ENCODE data around the gene SERINC5. TPM values are rescaled to one million over a fixed set of nuclear protein-coding genes. Genes with fewer than 3 reads are reported as not detected.
"Not testable (repeated sequence)": the region's sequence is repeated elsewhere in the genome, so short reads cannot be mapped to it uniquely, and the experiment has no call there.

Gene SERINC5
- total RNA-seq, 1 experiment from 2014 or later, result 70.6 TPM

DNA sequence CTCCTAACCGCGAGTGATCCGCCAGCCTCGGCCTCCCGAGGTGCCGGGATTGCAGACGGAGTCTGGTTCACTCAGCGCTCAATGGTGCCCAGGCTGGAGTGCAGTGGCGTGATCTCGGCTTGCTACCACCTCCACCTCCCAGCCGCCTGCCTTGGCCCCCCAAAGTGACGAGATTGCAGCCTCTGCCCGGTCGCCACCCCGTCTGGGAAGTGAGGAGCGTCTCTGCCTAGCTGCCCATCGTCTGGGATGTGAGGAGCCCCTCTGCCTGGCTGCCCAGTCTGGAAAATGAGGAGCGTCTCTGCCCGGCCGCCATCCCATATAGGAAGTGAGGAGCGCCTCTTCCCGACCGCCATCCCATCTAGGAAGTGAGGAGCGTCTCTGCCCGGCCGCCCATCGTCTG is 44.9 kb upstream of the SERINC5 start:
- POLR2A ChIA-PET; BruUV-seq (replicated peaks): not testable (repeated sequence)

DNA sequence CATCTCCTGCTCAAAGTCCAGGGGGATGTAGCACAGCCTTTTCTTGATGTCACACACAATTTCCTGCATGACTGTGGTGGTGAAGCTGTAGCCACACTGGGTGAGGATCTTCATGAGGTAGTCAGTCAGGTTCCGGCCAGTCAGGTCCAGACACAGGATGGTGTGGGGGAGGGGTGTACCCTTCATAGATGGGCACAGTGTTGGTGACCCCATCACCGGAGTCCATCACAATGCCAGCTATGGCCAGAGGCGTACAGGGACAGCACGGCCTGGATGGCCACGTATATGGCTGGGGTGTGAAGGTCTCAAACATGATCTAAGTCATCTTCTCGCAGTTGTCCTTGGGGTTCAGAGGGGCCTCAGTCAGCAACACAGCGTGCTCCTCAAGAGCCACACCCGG is 44.3 kb upstream of the SERINC5 start:
- ChIA-PET POLR2A (no interaction called here), CTCF (no interaction called here)
- H3K27ac ChIP-seq (ENCODE audit: low read length), result no peak overlapping the region
- H3K27me3 ChIP-seq (ENCODE audit: control insufficient read depth, insufficient read depth, low read length), result no peaks in the 10 kb centered on the region
- in situ Hi-C loops (cut with HindIII; ENCODE audit: low pct_unique_long_range_greater_than_20kb, low sequenced_read_pairs), result no loop called here
- intact Hi-C loops (cut with micrococcal nuclease; ENCODE audit: unreplicated experiment), result no loop called here
- no TSS peak for BruUV-seq (replicated peaks)
- DNase-seq (ENCODE audit: low read depth, low spot score), result no peak
- H3K9me3 ChIP-seq (ENCODE audit: control insufficient read depth, insufficient read depth, low read depth, low read length), result no peaks in the 10 kb centered on the region
- no peak overlapping the region for H3K4me3 ChIP-seq (ENCODE audit: low read depth in 2 of 2, low read length in 2 of 2)
- ATAC-seq, result no peak
- H3K36me3 ChIP-seq (ENCODE audit: control insufficient read depth, insufficient read depth, low read length), result no peaks in the 10 kb centered on the region
- H3K4me1 ChIP-seq (ENCODE audit: control insufficient read depth, insufficient read depth, low read length), result no peaks in the 10 kb centered on the region
- no peak for TF ChIP-seq TCF7L2 (IDR thresholded peaks at IDR 0.05; ENCODE audit: low read depth, low read length)
- no peak for TF ChIP-seq POLR2AphosphoS5 (IDR thresholded peaks at IDR 0.05; ENCODE audit: low read depth, low read length)
- TF ChIP-seq, protein P1, sequence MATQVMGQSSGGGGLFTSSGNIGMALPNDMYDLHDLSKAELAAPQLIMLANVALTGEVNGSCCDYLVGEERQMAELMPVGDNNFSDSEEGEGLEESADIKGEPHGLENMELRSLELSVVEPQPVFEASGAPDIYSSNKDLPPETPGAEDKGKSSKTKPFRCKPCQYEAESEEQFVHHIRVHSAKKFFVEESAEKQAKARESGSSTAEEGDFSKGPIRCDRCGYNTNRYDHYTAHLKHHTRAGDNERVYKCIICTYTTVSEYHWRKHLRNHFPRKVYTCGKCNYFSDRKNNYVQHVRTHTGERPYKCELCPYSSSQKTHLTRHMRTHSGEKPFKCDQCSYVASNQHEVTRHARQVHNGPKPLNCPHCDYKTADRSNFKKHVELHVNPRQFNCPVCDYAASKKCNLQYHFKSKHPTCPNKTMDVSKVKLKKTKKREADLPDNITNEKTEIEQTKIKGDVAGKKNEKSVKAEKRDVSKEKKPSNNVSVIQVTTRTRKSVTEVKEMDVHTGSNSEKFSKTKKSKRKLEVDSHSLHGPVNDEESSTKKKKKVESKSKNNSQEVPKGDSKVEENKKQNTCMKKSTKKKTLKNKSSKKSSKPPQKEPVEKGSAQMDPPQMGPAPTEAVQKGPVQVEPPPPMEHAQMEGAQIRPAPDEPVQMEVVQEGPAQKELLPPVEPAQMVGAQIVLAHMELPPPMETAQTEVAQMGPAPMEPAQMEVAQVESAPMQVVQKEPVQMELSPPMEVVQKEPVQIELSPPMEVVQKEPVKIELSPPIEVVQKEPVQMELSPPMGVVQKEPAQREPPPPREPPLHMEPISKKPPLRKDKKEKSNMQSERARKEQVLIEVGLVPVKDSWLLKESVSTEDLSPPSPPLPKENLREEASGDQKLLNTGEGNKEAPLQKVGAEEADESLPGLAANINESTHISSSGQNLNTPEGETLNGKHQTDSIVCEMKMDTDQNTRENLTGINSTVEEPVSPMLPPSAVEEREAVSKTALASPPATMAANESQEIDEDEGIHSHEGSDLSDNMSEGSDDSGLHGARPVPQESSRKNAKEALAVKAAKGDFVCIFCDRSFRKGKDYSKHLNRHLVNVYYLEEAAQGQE (IDR thresholded peaks at IDR 0.05; ENCODE audit: insufficient read depth in 1 of 2, low read depth in 2 of 2, low read length in 1 of 2), result no peak
- TF ChIP-seq, protein P2, sequence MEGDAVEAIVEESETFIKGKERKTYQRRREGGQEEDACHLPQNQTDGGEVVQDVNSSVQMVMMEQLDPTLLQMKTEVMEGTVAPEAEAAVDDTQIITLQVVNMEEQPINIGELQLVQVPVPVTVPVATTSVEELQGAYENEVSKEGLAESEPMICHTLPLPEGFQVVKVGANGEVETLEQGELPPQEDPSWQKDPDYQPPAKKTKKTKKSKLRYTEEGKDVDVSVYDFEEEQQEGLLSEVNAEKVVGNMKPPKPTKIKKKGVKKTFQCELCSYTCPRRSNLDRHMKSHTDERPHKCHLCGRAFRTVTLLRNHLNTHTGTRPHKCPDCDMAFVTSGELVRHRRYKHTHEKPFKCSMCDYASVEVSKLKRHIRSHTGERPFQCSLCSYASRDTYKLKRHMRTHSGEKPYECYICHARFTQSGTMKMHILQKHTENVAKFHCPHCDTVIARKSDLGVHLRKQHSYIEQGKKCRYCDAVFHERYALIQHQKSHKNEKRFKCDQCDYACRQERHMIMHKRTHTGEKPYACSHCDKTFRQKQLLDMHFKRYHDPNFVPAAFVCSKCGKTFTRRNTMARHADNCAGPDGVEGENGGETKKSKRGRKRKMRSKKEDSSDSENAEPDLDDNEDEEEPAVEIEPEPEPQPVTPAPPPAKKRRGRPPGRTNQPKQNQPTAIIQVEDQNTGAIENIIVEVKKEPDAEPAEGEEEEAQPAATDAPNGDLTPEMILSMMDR (IDR thresholded peaks at IDR 0.05), result no peak
- no peak for TF ChIP-seq SIN3A (IDR thresholded peaks at IDR 0.05; ENCODE audit: borderline replicate concordance, insufficient read depth, low read depth, low read length)

More for the DNA sequence above, 44.9 kb upstream of the SERINC5 start:
- DNase-seq (ENCODE audit: low read depth, low spot score); H3K27me3 ChIP-seq (ENCODE audit: control insufficient read depth, insufficient read depth, low read length); in situ Hi-C loops (cut with HindIII; ENCODE audit: low pct_unique_long_range_greater_than_20kb, low sequenced_read_pairs); H3K4me1 ChIP-seq (ENCODE audit: control insufficient read depth, insufficient read depth, low read length); H3K36me3 ChIP-seq (ENCODE audit: control insufficient read depth, insufficient read depth, low read length); intact Hi-C loops (cut with micrococcal nuclease; ENCODE audit: unreplicated experiment); H3K9me3 ChIP-seq (ENCODE audit: control insufficient read depth, insufficient read depth, low read depth, low read length); H3K4me3 ChIP-seq (ENCODE audit: low read depth in 2 of 2, low read length in 2 of 2); CTCF ChIA-PET; ATAC-seq; H3K27ac ChIP-seq (ENCODE audit: low read length): not testable (repeated sequence)

DNA sequence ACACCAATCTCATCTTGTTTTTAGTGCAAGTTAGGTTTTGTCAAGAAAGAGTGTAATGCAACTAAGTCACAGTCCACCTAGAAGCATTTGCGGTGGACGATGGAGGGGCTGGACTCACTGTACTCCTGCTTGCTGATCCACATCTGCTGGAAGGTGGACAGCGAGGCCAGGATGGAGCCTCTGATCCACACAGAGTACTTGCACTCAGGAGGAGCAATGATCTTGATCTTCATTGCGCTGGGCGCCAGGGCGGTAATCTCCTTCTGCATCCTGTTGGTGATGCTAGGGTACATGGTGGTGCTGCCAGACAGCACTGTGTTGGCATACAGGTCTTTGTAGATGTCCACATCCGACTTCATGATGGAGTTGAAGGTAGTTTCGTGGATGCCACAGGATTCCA is 43.8 kb upstream of the SERINC5 start:
- intact Hi-C loops (cut with micrococcal nuclease; ENCODE audit: unreplicated experiment), result no loop called here
- POLR2A ChIA-PET, result no interaction called here
- in situ Hi-C loops (cut with HindIII; ENCODE audit: low pct_unique_long_range_greater_than_20kb, low sequenced_read_pairs), result no loop called here
- Histone ChIP-seq H3K36me3 (ENCODE audit: control insufficient read depth, insufficient read depth, low read length) (no peaks in the 10 kb centered on the region), H3K27me3 (ENCODE audit: control insufficient read depth, insufficient read depth, low read length) (no peaks in the 10 kb centered on the region), H3K4me1 (ENCODE audit: control insufficient read depth, insufficient read depth, low read length) (no peaks in the 10 kb centered on the region), H3K27ac (ENCODE audit: low read length) (no peak overlapping the region), H3K9me3 (ENCODE audit: control insufficient read depth, insufficient read depth, low read depth, low read length) (no peaks in the 10 kb centered on the region), H3K4me3 (ENCODE audit: low read depth in 2 of 2, low read length in 2 of 2) (no peak overlapping the region)
- TF ChIP-seq SIN3A (IDR thresholded peaks at IDR 0.05; ENCODE audit: borderline replicate concordance, insufficient read depth, low read depth, low read length) (no peak), TCF7L2 (IDR thresholded peaks at IDR 0.05; ENCODE audit: low read depth, low read length) (no peak)
- TF ChIP-seq, protein P1 (IDR thresholded peaks at IDR 0.05; ENCODE audit: insufficient read depth in 1 of 2, low read depth in 2 of 2, low read length in 1 of 2), result no peak
- TF ChIP-seq, protein P2 (IDR thresholded peaks at IDR 0.05), result no peak
- CTCF ChIA-PET, result no interaction called here
- no peak for DNase-seq (ENCODE audit: low read depth, low spot score)
- BruUV-seq (replicated peaks), result no TSS peak
- ATAC-seq, result no peak

All from Panc1 (cell line).